GM18511 (cell line): ENCODE measurements around the gene MICOS13.

Source experiments
- ATAC-seq: cut with Tn5 transposase; IDR thresholded peaks from one replicate; pipeline ENCODE4 v1.9.1; 2021; ENCODE audit warnings: mild to moderate bottlenecking, moderate library complexity; ENCODE audit not compliant: unreplicated experiment

MICOS13 gene

DNA sequence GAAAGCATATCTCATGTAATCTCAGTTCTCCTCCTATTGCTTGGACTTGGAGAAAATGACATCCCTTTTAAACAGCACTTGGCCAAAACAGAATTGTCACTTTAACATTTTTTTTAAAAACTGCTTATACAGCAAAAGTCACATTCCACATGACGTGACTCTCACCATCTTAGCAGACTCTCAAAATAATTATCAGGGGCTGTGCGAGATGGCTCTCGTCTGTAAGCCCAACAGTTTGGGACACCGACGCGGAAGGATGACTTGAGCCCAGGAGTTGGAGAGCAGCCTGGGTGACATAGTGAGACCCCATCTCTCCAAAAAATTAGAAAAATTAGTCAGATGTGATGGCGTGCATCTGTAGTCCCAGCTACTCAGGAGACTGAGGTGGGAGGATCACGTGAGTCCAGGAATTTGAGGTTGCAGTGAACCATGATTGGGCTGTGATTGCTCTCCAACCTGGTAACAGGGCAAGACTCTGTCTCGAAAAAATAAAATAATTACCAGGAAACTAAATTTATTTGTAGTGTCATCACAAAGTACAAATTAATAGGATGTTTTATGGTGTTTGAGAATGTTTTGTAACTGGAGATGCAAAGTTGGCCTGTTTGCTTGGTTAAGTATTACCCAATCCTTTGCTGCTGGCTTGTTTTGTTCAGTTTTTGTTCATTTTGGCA lies 48.6 kb downstream of the MICOS13 start:
- ATAC-seq = no peak

DNA sequence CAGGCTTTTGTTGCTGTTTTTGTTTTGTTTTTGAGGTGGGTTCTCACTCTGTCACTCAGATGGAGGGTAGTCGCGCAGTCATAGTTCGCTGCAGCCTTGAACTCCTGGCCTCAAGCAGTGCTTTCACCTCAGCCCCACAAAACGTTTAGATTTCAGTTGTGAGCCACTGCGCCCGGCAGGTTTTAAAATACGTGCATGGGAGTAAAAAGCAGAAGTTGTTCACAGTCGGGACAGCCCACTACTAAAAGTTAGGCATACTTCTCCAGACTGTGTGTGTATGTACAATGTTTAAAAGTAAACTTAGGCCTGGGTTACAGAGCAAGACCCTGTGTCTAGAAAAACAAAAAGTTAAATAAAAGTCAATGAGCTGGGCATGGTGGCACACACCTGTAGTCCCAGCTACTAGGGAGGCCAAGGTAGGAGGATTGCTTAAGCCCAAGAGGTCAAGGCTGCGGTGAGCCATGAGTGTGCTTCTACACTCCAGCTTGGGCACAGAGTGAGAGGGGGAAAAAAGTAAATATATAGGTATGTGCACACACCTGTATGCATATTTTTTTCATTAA lies 51.3 kb downstream of the MICOS13 start:
- no peak for ATAC-seq

DNA sequence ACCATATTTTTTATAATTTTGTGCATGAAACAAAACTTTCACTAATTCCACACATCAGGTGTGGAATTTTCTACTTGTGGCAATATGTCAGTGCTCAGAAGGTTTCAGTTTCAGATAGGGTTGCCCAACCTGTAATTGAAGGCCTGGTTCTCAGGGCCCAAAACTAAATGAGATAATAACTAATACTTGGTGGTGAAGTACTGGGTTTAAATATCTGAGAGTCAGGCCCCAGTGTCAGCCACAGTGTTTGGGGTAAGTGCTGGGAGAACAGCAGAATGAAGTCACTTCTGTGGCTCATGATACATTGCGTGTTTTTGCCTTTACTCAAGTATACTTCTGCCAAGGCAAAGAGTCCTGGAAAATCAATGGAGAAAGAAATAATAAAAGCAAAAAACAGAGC lies 51.9 kb downstream of the MICOS13 start:
- no peak for ATAC-seq
